ENCODE data around the gene GABRG3.

Gene GABRG3

GRCh38 chr15:27398631-27399161 is 427.7 kb downstream of the GABRG3 start:
- no peaks in the 10 kb centered on the region for H3K79me2 ChIP-seq (ENCODE audit: control insufficient read depth, insufficient read depth, low read length, unreplicated experiment)
- H3K27ac ChIP-seq (ENCODE audit: low read depth, low read length), result no peak overlapping the region
- no peak overlapping the region for H3K4me3 ChIP-seq (ENCODE audit: low read depth, low read length)
- no peaks in the 10 kb centered on the region for H3K4me1 ChIP-seq (ENCODE audit: control insufficient read depth, insufficient read depth, low read length, unreplicated experiment)
- no peak overlapping the region for H2AFZ ChIP-seq (ENCODE audit: low read length, unreplicated experiment)
- H3K36me3 ChIP-seq (ENCODE audit: insufficient read depth, low read length), result no peaks in the 10 kb centered on the region
- H3K27me3 ChIP-seq (ENCODE audit: insufficient read depth, low read length), result no peaks in the 10 kb centered on the region

DNA sequence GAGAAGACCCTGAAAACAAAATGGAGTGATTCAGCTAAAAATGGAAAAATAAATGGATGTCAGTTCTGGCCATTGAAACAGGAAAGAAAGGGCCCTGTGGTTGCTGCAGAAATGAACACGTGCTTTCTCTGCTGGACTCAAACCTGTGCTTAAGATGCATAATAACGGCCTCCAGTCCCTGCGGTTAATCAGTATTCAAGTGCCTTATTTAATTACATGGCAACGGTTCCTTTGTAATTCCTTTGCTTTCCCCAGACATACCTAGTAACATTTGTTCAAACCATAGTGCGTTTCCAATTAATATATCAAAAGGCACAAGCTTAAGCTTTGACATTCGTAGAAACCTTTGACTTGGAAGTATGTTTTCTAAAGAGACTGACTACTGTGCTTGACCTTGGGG is 428.3 kb downstream of the GABRG3 start:
- H3K36me3 ChIP-seq (ENCODE audit: insufficient read depth, low read length), result no peaks in the 10 kb centered on the region
- H3K27ac ChIP-seq (ENCODE audit: low read depth, low read length), result no peak overlapping the region
- no peak overlapping the region for H2AFZ ChIP-seq (ENCODE audit: low read length, unreplicated experiment)
- H3K79me2 ChIP-seq (ENCODE audit: control insufficient read depth, insufficient read depth, low read length, unreplicated experiment), result no peaks in the 10 kb centered on the region
- H3K4me3 ChIP-seq (ENCODE audit: low read depth, low read length), result no peak overlapping the region
- H3K4me1 ChIP-seq (ENCODE audit: control insufficient read depth, insufficient read depth, low read length, unreplicated experiment), result no peaks in the 10 kb centered on the region
- H3K27me3 ChIP-seq (ENCODE audit: insufficient read depth, low read length), result no peaks in the 10 kb centered on the region

- H3K36me3 ChIP-seq (ENCODE audit: insufficient read depth, low read length), result no peaks in the 10 kb centered on the region
- H3K27me3 ChIP-seq (ENCODE audit: insufficient read depth, low read length), result no peaks in the 10 kb centered on the region
Measured at GRCh38 chr15:27401471-27401870, 430.5 kb downstream of the GABRG3 start.

GRCh38 chr15:27408428-27408827 is 437.4 kb downstream of the GABRG3 start:
- Histone ChIP-seq H3K36me3 (ENCODE audit: insufficient read depth, low read length) (no peaks in the 10 kb centered on the region), H3K4me3 (ENCODE audit: low read depth, low read length) (no peak overlapping the region), H2AFZ (ENCODE audit: low read length, unreplicated experiment) (no peak overlapping the region), H3K4me1 (ENCODE audit: control insufficient read depth, insufficient read depth, low read length, unreplicated experiment) (no peaks in the 10 kb centered on the region), H3K27ac (ENCODE audit: low read depth, low read length) (no peak overlapping the region), H3K27me3 (ENCODE audit: insufficient read depth, low read length) (no peaks in the 10 kb centered on the region), H3K79me2 (ENCODE audit: control insufficient read depth, insufficient read depth, low read length, unreplicated experiment) (no peaks in the 10 kb centered on the region)

More at GRCh38 chr15:27401471-27401870, 430.5 kb downstream of the GABRG3 start:
- H3K27ac ChIP-seq (ENCODE audit: low read depth, low read length), result no peak overlapping the region
- no peaks in the 10 kb centered on the region for H3K4me1 ChIP-seq (ENCODE audit: control insufficient read depth, insufficient read depth, low read length, unreplicated experiment)
- H2AFZ ChIP-seq (ENCODE audit: low read length, unreplicated experiment), result no peak overlapping the region
- H3K4me3 ChIP-seq (ENCODE audit: low read depth, low read length), result no peak overlapping the region
- no peaks in the 10 kb centered on the region for H3K79me2 ChIP-seq (ENCODE audit: control insufficient read depth, insufficient read depth, low read length, unreplicated experiment)

DNA sequence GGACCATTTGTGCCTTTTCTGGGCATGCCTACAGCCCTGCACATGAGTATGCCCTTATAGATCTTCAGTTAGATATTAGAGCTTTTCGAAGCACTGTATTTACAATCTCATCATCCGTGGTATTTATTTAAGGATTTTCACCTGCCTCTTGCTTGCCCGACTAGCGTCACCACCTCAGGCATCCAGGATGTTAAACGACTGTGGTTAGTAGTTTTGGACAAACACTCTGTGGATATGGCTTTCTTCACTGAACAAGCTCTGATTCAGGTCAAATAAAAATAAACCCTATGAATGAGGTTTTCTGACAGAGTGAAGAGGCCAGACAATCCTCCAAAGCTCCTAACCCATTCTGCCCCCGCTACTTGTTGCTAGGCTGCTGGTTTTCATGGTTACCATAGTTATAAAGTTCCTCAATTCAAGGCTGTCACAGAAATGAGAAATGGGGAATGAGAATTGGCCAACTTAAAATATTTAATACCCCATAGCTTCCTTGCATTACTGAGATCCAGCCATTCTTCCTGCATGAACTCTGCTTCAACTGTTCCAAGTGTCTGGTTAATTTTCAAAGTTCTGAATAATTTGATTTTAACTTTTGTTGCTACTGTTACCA is 440.1 kb downstream of the GABRG3 start:
- no peak overlapping the region for H2AFZ ChIP-seq (ENCODE audit: low read length, unreplicated experiment)
- H3K4me1 ChIP-seq (ENCODE audit: control insufficient read depth, insufficient read depth, low read length, unreplicated experiment), result no peaks in the 10 kb centered on the region
- H3K79me2 ChIP-seq (ENCODE audit: control insufficient read depth, insufficient read depth, low read length, unreplicated experiment), result no peaks in the 10 kb centered on the region
- no peak overlapping the region for H3K27ac ChIP-seq (ENCODE audit: low read depth, low read length)
- no peaks in the 10 kb centered on the region for H3K36me3 ChIP-seq (ENCODE audit: insufficient read depth, low read length)
- H3K4me3 ChIP-seq (ENCODE audit: low read depth, low read length), result no peak overlapping the region
- no peaks in the 10 kb centered on the region for H3K27me3 ChIP-seq (ENCODE audit: insufficient read depth, low read length)

DNA sequence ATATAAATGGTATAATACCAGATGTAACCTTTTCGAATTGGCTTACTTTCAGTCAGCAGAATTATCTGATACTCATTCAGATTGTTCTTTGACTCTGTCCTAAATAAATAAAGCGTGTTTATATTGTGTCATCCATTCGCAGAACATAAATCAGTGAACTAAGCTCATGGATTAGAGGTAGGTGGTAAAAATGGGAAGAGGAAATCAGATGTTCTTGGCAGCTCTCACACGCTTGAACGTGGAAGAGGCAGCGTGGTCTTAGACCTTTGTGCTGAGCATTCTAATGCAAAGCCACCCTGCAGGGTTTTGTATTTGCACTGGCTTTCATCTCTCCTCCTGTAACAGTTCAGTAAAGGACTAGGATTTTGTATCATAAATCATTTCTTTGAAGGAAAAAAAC is 441.4 kb downstream of the GABRG3 start:
- no peaks in the 10 kb centered on the region for H3K4me1 ChIP-seq (ENCODE audit: control insufficient read depth, insufficient read depth, low read length, unreplicated experiment)
- H2AFZ ChIP-seq (ENCODE audit: low read length, unreplicated experiment), result no peak overlapping the region
- no peak overlapping the region for H3K4me3 ChIP-seq (ENCODE audit: low read depth, low read length)
- H3K27ac ChIP-seq (ENCODE audit: low read depth, low read length), result no peak overlapping the region
- H3K27me3 ChIP-seq (ENCODE audit: insufficient read depth, low read length), result no peaks in the 10 kb centered on the region
- no peaks in the 10 kb centered on the region for H3K79me2 ChIP-seq (ENCODE audit: control insufficient read depth, insufficient read depth, low read length, unreplicated experiment)
- H3K36me3 ChIP-seq (ENCODE audit: insufficient read depth, low read length), result no peaks in the 10 kb centered on the region

DNA sequence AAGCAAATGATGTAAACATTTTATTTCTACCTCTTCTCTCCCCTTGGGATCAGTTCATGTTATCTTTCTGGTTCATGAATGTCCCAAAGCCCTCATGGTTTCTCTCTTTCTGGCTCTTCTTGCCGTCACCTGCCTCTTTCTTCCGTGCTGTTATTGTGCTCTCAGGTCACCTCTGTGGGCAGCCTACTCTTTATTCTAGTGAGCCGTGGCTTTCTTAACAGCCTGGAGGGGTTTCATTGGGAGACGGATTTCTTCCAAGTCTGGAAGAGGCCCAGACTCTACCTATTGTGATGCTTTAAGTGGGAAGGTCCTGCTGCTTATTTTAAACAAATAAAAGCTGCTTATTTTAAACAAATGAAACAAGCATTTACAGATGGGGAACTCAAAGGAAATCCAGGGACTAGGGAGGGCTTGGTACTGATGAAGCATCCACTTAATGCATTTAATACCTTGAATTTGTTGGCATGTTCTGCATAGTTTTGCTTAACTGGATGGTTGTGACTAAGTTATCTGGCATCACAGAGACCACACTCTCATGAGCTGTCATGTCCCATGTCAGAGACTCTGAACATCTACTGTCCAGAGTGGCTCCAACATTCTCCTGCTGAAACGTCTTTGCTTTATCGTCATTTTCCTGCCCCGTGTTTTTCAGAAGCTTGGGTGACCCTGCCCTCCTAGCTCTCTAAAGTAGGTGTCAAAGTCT is 443.3 kb downstream of the GABRG3 start:
- H3K4me1 ChIP-seq (ENCODE audit: control insufficient read depth, insufficient read depth, low read length, unreplicated experiment), result no peaks in the 10 kb centered on the region
- no peaks in the 10 kb centered on the region for H3K36me3 ChIP-seq (ENCODE audit: insufficient read depth, low read length)
- no peaks in the 10 kb centered on the region for H3K79me2 ChIP-seq (ENCODE audit: control insufficient read depth, insufficient read depth, low read length, unreplicated experiment)
- no peak overlapping the region for H2AFZ ChIP-seq (ENCODE audit: low read length, unreplicated experiment)
- H3K27me3 ChIP-seq (ENCODE audit: insufficient read depth, low read length), result no peaks in the 10 kb centered on the region
- no peak overlapping the region for H3K4me3 ChIP-seq (ENCODE audit: low read depth, low read length)
- no peak overlapping the region for H3K27ac ChIP-seq (ENCODE audit: low read depth, low read length)

- Histone ChIP-seq H3K4me3 (ENCODE audit: low read depth, low read length) (no peak overlapping the region), H3K27ac (ENCODE audit: low read depth, low read length) (no peak overlapping the region), H3K27me3 (ENCODE audit: insufficient read depth, low read length) (no peaks in the 10 kb centered on the region), H3K79me2 (ENCODE audit: control insufficient read depth, insufficient read depth, low read length, unreplicated experiment) (no peaks in the 10 kb centered on the region), H3K36me3 (ENCODE audit: insufficient read depth, low read length) (no peaks in the 10 kb centered on the region), H3K4me1 (ENCODE audit: control insufficient read depth, insufficient read depth, low read length, unreplicated experiment) (no peaks in the 10 kb centered on the region), H2AFZ (ENCODE audit: low read length, unreplicated experiment) (no peak overlapping the region)
Measured at GRCh38 chr15:27418726-27419125, 447.7 kb downstream of the GABRG3 start.

DNA sequence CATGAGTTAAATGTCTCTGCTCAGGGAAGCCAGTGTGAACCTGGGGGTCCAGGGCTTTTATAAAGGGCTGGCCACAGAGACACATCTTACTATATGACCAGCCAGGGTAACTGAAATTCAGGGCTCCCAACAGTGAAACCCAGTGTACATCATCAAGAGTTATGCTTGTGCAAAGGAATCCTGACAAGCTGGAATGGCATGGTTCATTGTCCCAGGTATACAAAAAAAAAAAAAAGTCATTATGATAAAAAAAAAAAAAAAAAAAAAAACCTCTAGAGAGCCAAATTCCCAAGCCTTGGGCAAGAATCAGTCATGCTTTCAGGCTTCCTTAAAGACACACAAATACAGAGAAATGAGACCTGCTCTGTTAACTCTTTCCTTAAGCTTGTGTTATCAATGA is 452.0 kb downstream of the GABRG3 start:
- Histone ChIP-seq H3K4me3 (ENCODE audit: low read depth, low read length) (no peak overlapping the region), H3K79me2 (ENCODE audit: control insufficient read depth, insufficient read depth, low read length, unreplicated experiment) (no peaks in the 10 kb centered on the region), H3K4me1 (ENCODE audit: control insufficient read depth, insufficient read depth, low read length, unreplicated experiment) (no peaks in the 10 kb centered on the region), H3K27ac (ENCODE audit: low read depth, low read length) (no peak overlapping the region), H3K27me3 (ENCODE audit: insufficient read depth, low read length) (no peaks in the 10 kb centered on the region), H3K36me3 (ENCODE audit: insufficient read depth, low read length) (no peaks in the 10 kb centered on the region), H2AFZ (ENCODE audit: low read length, unreplicated experiment) (no peak overlapping the region)

DNA sequence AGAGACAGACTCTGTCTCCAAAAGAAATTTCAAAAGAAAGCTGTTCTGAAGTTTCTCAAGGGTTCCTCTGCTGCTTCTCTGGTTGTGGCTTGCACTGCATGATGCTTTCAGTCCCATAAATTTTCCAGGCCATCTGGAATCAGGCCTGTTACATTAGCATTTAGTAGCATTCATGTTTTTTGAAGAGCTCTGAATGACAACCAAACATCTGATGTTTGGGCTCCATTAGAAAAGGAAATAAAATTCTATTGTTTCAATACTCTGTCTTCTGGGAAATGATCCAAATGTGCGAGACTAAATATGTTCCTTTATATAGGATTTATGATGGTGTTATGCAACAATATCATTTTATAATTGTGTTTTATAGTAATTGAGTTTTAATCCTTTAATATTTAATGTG is 455.8 kb downstream of the GABRG3 start:
- Histone ChIP-seq H3K27ac (ENCODE audit: low read depth, low read length) (no peak overlapping the region), H3K27me3 (ENCODE audit: insufficient read depth, low read length) (no peaks in the 10 kb centered on the region), H3K4me1 (ENCODE audit: control insufficient read depth, insufficient read depth, low read length, unreplicated experiment) (no peaks in the 10 kb centered on the region), H3K36me3 (ENCODE audit: insufficient read depth, low read length) (no peaks in the 10 kb centered on the region), H2AFZ (ENCODE audit: low read length, unreplicated experiment) (no peak overlapping the region), H3K79me2 (ENCODE audit: control insufficient read depth, insufficient read depth, low read length, unreplicated experiment) (no peaks in the 10 kb centered on the region), H3K4me3 (ENCODE audit: low read depth, low read length) (no peak overlapping the region)

DNA sequence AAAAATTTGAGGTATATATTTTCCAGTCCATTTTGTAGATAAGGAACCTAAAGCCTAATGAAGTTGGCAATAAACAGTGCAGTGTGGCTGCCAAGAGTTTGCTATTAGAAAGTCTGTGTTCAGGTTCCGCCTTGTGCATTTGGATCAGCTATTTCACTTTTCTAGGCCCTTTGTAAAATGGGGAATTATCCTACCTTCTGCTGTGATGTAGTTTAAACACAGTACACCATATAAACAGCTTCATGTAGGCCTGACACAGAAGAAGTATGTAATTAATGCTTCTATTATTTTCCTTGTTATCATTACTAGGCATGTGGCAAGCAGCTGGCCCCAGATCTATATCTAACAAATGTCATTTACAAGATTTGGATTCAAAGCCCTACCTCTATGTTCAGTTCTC is 456.3 kb downstream of the GABRG3 start:
- H3K79me2 ChIP-seq (ENCODE audit: control insufficient read depth, insufficient read depth, low read length, unreplicated experiment), result no peaks in the 10 kb centered on the region
- H2AFZ ChIP-seq (ENCODE audit: low read length, unreplicated experiment), result no peak overlapping the region
- H3K27ac ChIP-seq (ENCODE audit: low read depth, low read length), result no peak overlapping the region
- H3K27me3 ChIP-seq (ENCODE audit: insufficient read depth, low read length), result no peaks in the 10 kb centered on the region
- no peaks in the 10 kb centered on the region for H3K36me3 ChIP-seq (ENCODE audit: insufficient read depth, low read length)
- no peak overlapping the region for H3K4me3 ChIP-seq (ENCODE audit: low read depth, low read length)
- no peaks in the 10 kb centered on the region for H3K4me1 ChIP-seq (ENCODE audit: control insufficient read depth, insufficient read depth, low read length, unreplicated experiment)
